GM18520 (cell line): ENCODE measurements around the gene NFYC.
A peak's percentile ranks its signal among the peaks of the same experiment; 100 is the strongest.
"Not testable (repeated sequence)": the region's sequence is repeated elsewhere in the genome, so short reads cannot be mapped to it uniquely, and the experiment has no call there.

Source experiments
- ATAC-seq: cut with Tn5 transposase; IDR thresholded peaks from one replicate; pipeline ENCODE4 v1.9.1; 2021; ENCODE audit not compliant: unreplicated experiment

The NFYC gene

GRCh38 chr1:40704817-40705733, 13.6 kb downstream of the NFYC start:
- ATAC-seq, result no peak

DNA sequence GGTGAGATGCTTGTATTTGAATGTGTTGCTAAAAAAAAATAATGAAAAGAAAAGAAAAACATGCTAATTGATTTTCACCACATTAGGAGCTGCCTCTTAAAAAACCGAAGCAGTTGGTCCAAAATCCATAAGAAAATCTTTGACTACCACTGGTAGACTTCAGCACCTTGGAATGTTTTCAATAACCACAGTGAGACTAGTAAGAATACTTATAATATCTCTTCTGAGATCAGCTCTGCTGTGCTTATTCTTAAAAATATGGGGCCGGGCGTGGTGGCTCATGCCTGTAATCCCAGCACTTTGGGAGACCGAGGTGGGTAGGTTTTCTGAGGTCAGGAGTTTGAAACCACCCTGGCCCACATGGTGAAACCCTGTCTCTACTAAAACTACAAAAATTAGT, 15.1 kb downstream of the NFYC start:
- no peak for ATAC-seq

GRCh38 chr1:40708750-40709099, 17.2 kb downstream of the NFYC start:
- ATAC-seq, result peak; percentile 47

DNA sequence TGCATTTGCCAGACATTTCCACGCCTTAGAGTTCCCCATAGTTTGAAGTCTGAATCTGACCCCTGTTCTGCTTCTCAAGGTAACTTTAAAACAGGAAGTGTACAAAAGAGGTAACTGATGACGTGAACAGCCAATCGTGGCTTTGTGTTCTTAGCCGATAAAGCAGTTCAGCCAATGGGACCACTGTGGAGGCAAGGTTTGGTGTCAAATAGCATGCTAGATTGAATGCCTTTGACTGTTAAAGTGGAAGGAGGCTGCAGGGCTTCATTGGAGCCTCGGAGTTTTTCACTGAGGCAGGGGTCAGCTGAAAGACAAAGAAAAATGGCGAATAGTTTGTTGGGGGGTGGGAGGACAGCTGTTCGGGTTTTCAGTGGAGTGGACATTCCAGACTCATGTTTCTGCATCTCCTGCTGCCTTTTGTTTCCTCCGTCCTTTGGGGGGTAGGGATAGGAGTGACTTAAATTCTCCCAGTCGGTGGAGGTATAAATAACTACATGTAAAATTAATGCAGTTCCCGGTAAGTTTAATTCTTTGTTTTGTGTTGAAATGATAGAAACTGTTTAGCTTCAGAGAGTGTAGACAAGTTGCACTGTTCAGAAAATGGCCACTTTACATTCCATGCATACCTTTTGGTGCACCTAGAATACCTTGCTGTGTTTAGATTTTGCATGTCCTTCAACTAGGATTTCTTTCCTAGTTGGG, 17.7 kb downstream of the NFYC start:
- ATAC-seq, result peak; percentile 79

- ATAC-seq, result no peak
Measured at GRCh38 chr1:40709802-40710278, 18.3 kb downstream of the NFYC start.

GRCh38 chr1:40710581-40711315, 19.2 kb downstream of the NFYC start:
- no peak for ATAC-seq

- ATAC-seq, result no peak
Measured at GRCh38 chr1:40711465-40712404, 20.2 kb downstream of the NFYC start.

GRCh38 chr1:40712405-40712944, 21.0 kb downstream of the NFYC start:
- no peak for ATAC-seq

GRCh38 chr1:40712997-40713396, 21.5 kb downstream of the NFYC start:
- no peak for ATAC-seq

GRCh38 chr1:40715491-40716059, 24.1 kb downstream of the NFYC start:
- no peak for ATAC-seq

DNA sequence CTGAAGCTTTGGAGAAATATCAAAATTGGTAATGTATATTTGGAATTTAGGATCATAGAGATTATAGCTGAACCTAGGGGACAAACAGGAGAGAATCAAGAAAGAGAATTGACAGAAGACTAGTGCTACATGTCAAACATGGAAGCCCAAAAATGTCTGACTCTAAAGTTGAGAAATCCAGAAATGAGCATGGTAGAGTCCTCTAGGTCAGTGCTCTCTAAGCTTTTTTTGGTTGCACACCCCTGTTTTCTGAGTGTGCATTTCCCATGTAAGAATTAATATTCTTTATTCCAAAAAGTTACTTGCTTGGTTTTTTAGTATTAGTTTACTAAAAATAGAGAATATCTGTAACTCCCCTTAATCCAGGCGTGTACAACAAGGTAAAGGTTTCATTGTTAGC, 25.6 kb downstream of the NFYC start:
- ATAC-seq, result no peak

DNA sequence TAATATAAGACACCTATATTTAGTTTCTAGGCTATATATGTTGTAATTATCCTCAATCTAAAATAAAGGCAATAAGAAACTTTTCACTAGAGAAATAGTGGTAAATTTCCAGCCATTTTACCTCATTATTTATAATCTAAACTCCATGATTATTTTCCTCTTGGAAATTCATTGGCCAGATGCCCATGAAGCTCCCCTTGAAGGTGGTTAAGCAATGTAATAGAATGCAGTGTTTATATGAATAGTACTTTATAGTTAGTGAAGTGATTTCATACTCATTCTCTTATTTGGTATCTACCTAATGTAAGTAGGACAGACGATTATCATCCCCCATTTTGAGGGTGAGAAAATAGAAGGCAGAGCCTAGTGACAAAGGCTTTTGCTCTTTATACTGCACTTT, 26.5 kb downstream of the NFYC start:
- no peak for ATAC-seq

- no peak for ATAC-seq
Measured at GRCh38 chr1:40720493-40720892, 29.0 kb downstream of the NFYC start.

DNA sequence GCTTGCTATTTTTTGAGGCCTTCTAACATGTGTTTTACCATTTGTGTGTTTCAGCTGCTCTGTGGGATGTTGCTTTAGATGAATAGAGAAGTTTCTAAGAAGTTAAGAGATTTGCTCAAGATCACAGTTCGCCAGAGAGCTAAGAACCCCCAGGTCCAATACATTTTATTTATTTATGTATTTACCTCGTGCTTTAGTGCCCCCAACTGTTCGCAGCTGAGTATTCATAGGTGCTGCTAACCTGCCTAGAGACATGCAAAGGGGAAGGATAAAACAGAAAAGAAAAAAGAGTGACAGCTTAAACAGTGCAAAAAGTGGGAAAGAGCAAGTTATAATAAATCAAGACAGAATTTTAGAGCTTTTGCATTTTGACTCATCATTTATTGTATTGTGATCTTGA, 31.1 kb downstream of the NFYC start:
- ATAC-seq, result no peak

GRCh38 chr1:40723196-40723955, 31.9 kb downstream of the NFYC start:
- ATAC-seq, result no peak

GRCh38 chr1:40727662-40728061, 36.2 kb downstream of the NFYC start:
- not testable (repeated sequence) for ATAC-seq

DNA sequence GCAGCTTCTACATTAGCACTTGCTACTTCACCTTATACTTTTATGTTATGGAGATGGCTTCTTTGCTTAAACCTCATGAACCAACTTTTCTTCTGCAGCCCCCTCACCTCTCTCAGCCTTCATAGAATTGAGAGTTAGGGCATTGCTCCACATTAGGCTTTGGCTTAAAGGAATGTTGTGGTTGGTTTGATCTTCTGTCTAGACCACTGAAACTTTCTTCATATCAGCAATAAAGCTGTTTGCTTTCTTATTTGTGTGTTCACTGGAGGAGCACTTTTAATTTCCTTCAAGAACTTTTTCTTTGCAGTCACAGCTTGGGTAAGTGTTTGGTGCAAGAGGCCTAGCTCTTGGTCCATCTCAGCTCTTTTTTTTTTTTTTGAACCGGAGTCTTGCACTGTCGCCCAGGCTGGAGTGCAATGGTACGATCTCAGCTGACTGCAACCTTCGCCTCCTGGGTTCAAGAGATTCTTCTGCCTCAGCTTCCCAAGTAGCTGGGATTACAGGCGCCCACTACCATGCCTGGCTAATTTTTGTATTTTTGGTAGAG, 37.9 kb downstream of the NFYC start:
- ATAC-seq, result not testable (repeated sequence)

DNA sequence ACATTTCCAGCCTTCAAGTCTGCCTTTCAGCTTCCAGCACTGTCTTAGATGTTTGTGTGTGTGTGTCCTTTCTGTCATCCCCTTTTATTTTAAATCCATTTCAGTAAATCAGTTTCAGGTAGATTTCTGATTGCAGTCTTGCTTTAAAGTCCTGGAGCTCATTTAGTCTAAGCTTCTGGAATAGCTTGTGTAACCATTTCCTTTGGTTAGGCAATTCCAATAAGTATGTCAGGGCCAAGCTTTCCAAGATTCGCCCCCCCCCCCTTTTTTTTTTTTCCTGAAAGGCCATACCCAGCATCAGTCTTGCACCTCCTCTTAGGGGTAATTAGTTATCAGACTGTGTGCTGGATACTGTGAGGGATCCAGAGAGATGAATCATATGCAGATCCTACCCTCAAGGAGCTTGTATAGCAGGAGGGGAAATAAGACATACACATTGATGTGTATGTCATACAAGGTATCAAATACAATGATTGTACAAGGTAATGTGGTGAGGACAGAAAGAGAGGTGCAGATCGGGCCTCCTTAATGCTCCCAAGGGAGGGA, 41.3 kb downstream of the NFYC start:
- no peak for ATAC-seq
